Activated CD8-positive, alpha-beta memory T cell treated with anti-CD3 and anti-CD28 coated beads for 1 hour (primary cell): ENCODE measurements around the gene CHST3.

Source experiments
- DNase-seq, 2 donors: peaks; one replicate each; pipeline ENCODE4 v3.0.0-alpha.2; 2020; ENCODE audit warnings: low read depth in 1 of 2; ENCODE audit errors: extremely low read depth in 1 of 2

The CHST3 gene

GRCh38 chr10:72049969-72050781, 86.0 kb downstream of the CHST3 start:
- DNase-seq, result no peak

- no peak for DNase-seq
Measured at GRCh38 chr10:72050873-72051272, 86.7 kb downstream of the CHST3 start.

- no peak for DNase-seq
Measured at GRCh38 chr10:72053690-72054089, 89.5 kb downstream of the CHST3 start.

- DNase-seq, result no peak
Measured at GRCh38 chr10:72056113-72056512, 91.9 kb downstream of the CHST3 start.

GRCh38 chr10:72056932-72057751, 92.9 kb downstream of the CHST3 start:
- no peak for DNase-seq

- no peak for DNase-seq
Measured at GRCh38 chr10:72058347-72058898, 94.2 kb downstream of the CHST3 start.

GRCh38 chr10:72058989-72059842, 95.0 kb downstream of the CHST3 start:
- DNase-seq, result peak in 1 of 2 donors; percentile 25

- no peak for DNase-seq
Measured at GRCh38 chr10:72059843-72060822, 95.9 kb downstream of the CHST3 start.

GRCh38 chr10:72061491-72061890, 97.3 kb downstream of the CHST3 start:
- DNase-seq, result no peak

- DNase-seq, result no peak
Measured at GRCh38 chr10:72061930-72062329, 97.7 kb downstream of the CHST3 start.

GRCh38 chr10:72062382-72062781, 98.2 kb downstream of the CHST3 start:
- DNase-seq, result no peak
